NCI-H1105 (cell line): ENCODE measurements around the gene SIRPA.

Source experiments
- DNase-seq: peaks from one replicate; lab custom pipeline; 2025; lab: John Stamatoyannopoulos, UW

SIRPA gene

GRCh38 chr20:1870792-1871550 lies 24.2 kb upstream of the SIRPA start:
- DNase-seq: no peak

- no peak for DNase-seq
These were observed 23.3 kb upstream of the SIRPA start for GRCh38 chr20:1871807-1872458.

- no peak for DNase-seq
These were observed 22.6 kb upstream of the SIRPA start for GRCh38 chr20:1872459-1873097.

- no peak for DNase-seq
These were observed 20.6 kb upstream of the SIRPA start for GRCh38 chr20:1874450-1875182.

- no peak for DNase-seq
These were observed 20.0 kb upstream of the SIRPA start for GRCh38 chr20:1875183-1875554.

- DNase-seq: peak; percentile 17
These were observed 19.4 kb upstream of the SIRPA start for GRCh38 chr20:1875762-1876161.

GRCh38 chr20:1876217-1876921 lies 18.8 kb upstream of the SIRPA start:
- peak; percentile 12 for DNase-seq

GRCh38 chr20:1876975-1877608 lies 18.1 kb upstream of the SIRPA start:
- no peak for DNase-seq

GRCh38 chr20:1877609-1878200 lies 17.5 kb upstream of the SIRPA start:
- DNase-seq: no peak

GRCh38 chr20:1879369-1879768 lies 15.8 kb upstream of the SIRPA start:
- DNase-seq: no peak

GRCh38 chr20:1879934-1880333 lies 15.3 kb upstream of the SIRPA start:
- DNase-seq: no peak

GRCh38 chr20:1880529-1881239 lies 14.5 kb upstream of the SIRPA start:
- no peak for DNase-seq

- DNase-seq: no peak
These were observed 13.9 kb upstream of the SIRPA start for GRCh38 chr20:1881240-1881835.

GRCh38 chr20:1882026-1882425 lies 13.2 kb upstream of the SIRPA start:
- DNase-seq: no peak

- DNase-seq: no peak
These were observed 11.2 kb upstream of the SIRPA start for GRCh38 chr20:1883986-1884385.

GRCh38 chr20:1885254-1885653 lies 10.0 kb upstream of the SIRPA start:
- no peak for DNase-seq

GRCh38 chr20:1885940-1886693 lies 9.1 kb upstream of the SIRPA start:
- DNase-seq: no peak

GRCh38 chr20:1887321-1887720 lies 7.9 kb upstream of the SIRPA start:
- no peak for DNase-seq

GRCh38 chr20:1887756-1888155 lies 7.5 kb upstream of the SIRPA start:
- DNase-seq: no peak
